Measurements from ENCODE around the gene MBNL1. TPM values are rescaled to one million over a fixed set of nuclear protein-coding genes. Genes with fewer than 3 reads are reported as not detected.

MBNL1 gene
- total RNA-seq, 1 experiment from 2014 or later = 117 TPM

GRCh38 chr3:152454076-152454875 is 185.5 kb downstream of the MBNL1 start:
- POLR2A ChIA-PET (ENCODE audit: low non-redundant PET) = no interaction called here

GRCh38 chr3:152455989-152456388 is 187.3 kb downstream of the MBNL1 start:
- ChIA-PET POLR2A (ENCODE audit: low non-redundant PET) (no interaction called here), CTCF (no interaction called here)
- H3K36me3 ChIP-seq (ENCODE audit: insufficient read depth, low read length, poor library complexity, severe bottlenecking) = peaks cover 3% of the 10 kb centered on the region
- H3K4me3 ChIP-seq (ENCODE audit: low read depth, low read length, poor library complexity, severe bottlenecking) = no peak overlapping the region
- no peak overlapping the region for H3K27ac ChIP-seq (ENCODE audit: low read depth, low read length, poor library complexity, severe bottlenecking)
- BruUV-seq (replicated peaks) = no TSS peak
- no peak for TF ChIP-seq EZH2 (IDR thresholded peaks at IDR 0.05; ENCODE audit: borderline replicate concordance, low read depth, low read length, poor library complexity, severe bottlenecking)
- no peak for TF ChIP-seq CTCF (conservative IDR thresholded peaks at IDR 0.05; ENCODE audit: low read depth, low read length)
- H3K27me3 ChIP-seq (replicated peaks; ENCODE audit: insufficient read depth, low read depth, low read length, poor library complexity) = no peaks in the 10 kb centered on the region
- intact Hi-C loops (cut with micrococcal nuclease; ENCODE audit: unreplicated experiment) = no loop called here
- H3K4me1 ChIP-seq (ENCODE audit: insufficient read depth, low read length, poor library complexity, severe bottlenecking) = peaks cover 27% of the 10 kb centered on the region
- no peaks in the 10 kb centered on the region for H3K9me3 ChIP-seq (ENCODE audit: low read depth, low read length, poor library complexity, severe bottlenecking)
- DNase-seq (ENCODE audit: low spot score) = no peak

More at GRCh38 chr3:152454076-152454875, 185.5 kb downstream of the MBNL1 start:
- no peaks in the 10 kb centered on the region for H3K27me3 ChIP-seq (replicated peaks; ENCODE audit: insufficient read depth, low read depth, low read length, poor library complexity)
- H3K4me1 ChIP-seq (ENCODE audit: insufficient read depth, low read length, poor library complexity, severe bottlenecking) = peaks cover 30% of the 10 kb centered on the region
- H3K4me3 ChIP-seq (ENCODE audit: low read depth, low read length, poor library complexity, severe bottlenecking) = no peak overlapping the region
- H3K36me3 ChIP-seq (ENCODE audit: insufficient read depth, low read length, poor library complexity, severe bottlenecking) = peaks cover 3% of the 10 kb centered on the region
- no peak for DNase-seq (ENCODE audit: low spot score)
- TF ChIP-seq EZH2 (IDR thresholded peaks at IDR 0.05; ENCODE audit: borderline replicate concordance, low read depth, low read length, poor library complexity, severe bottlenecking) (no peak), CTCF (conservative IDR thresholded peaks at IDR 0.05; ENCODE audit: low read depth, low read length) (no peak)
- H3K9me3 ChIP-seq (ENCODE audit: low read depth, low read length, poor library complexity, severe bottlenecking) = no peaks in the 10 kb centered on the region
- CTCF ChIA-PET = no interaction called here
- intact Hi-C loops (cut with micrococcal nuclease; ENCODE audit: unreplicated experiment) = no loop called here
- BruUV-seq (replicated peaks) = no TSS peak
- H3K27ac ChIP-seq (ENCODE audit: low read depth, low read length, poor library complexity, severe bottlenecking) = no peak overlapping the region

- peaks cover 8% of the 10 kb centered on the region for H3K36me3 ChIP-seq (ENCODE audit: insufficient read depth, low read length, poor library complexity, severe bottlenecking)
- POLR2A ChIA-PET (ENCODE audit: low non-redundant PET) = interaction anchor here (0.6 to 0.7 kb wide), 2 partner anchors 67 to 686 kb away, joined by 3 to 5 read pairs; no protein-coding TSS in a partner anchor
- BruUV-seq (replicated peaks) = no TSS peak
- H3K4me1 ChIP-seq (ENCODE audit: insufficient read depth, low read length, poor library complexity, severe bottlenecking) = peaks cover 37% of the 10 kb centered on the region
- TF ChIP-seq CTCF (conservative IDR thresholded peaks at IDR 0.05; ENCODE audit: low read depth, low read length) (no peak), EZH2 (IDR thresholded peaks at IDR 0.05; ENCODE audit: borderline replicate concordance, low read depth, low read length, poor library complexity, severe bottlenecking) (no peak)
- intact Hi-C loops (cut with micrococcal nuclease; ENCODE audit: unreplicated experiment) = no loop called here
- H3K27me3 ChIP-seq (replicated peaks; ENCODE audit: insufficient read depth, low read depth, low read length, poor library complexity) = no peaks in the 10 kb centered on the region
- no peaks in the 10 kb centered on the region for H3K9me3 ChIP-seq (ENCODE audit: low read depth, low read length, poor library complexity, severe bottlenecking)
- no peak overlapping the region for H3K27ac ChIP-seq (ENCODE audit: low read depth, low read length, poor library complexity, severe bottlenecking)
- no peak for DNase-seq (ENCODE audit: low spot score)
- H3K4me3 ChIP-seq (ENCODE audit: low read depth, low read length, poor library complexity, severe bottlenecking) = no peak overlapping the region
- CTCF ChIA-PET = no interaction called here
These were observed 189.0 kb downstream of the MBNL1 start for GRCh38 chr3:152457500-152458375.
